PFSK-1 (cell line): Measurements from ENCODE around the gene LRRC8C.

Source experiments
- FOXP2 ChIP-seq: optimal IDR thresholded peaks from 2 replicates; pipeline ENCODE3; 2011; ENCODE audit warnings: borderline replicate concordance, control low read depth, inconsistent platforms; ENCODE audit not compliant: insufficient read depth; ENCODE audit errors: extremely low read length, extremely low read depth
- POLR2AphosphoS5 ChIP-seq: IDR thresholded peaks from 2 replicates; pipeline ENCODE4 v1.6.1; 2012; ENCODE audit warnings: low read depth, mild to moderate bottlenecking, control low read depth, low read length, moderate library complexity
- SIN3A ChIP-seq: IDR thresholded peaks from 2 replicates; pipeline ENCODE4 v1.6.1; 2012; ENCODE audit warnings: mild to moderate bottlenecking, low read length, moderate library complexity, borderline replicate concordance; ENCODE audit not compliant: insufficient read depth
- TAF1 ChIP-seq: IDR thresholded peaks from 2 replicates; pipeline ENCODE4 v1.6.1; 2012; ENCODE audit warnings: low read length, control low read depth, borderline replicate concordance; ENCODE audit not compliant: insufficient read depth
- TF ChIP-seq, protein P1 (sequence below), 2 experiments: IDR thresholded peaks; 2 replicates each; pipeline versions ENCODE4 v1.6.1 to v1.8.0; 2011 to 2012; ENCODE audit warnings: low read depth in 2 of 2, low read length in 2 of 2, control low read depth in 1 of 2, inconsistent platforms in 1 of 2, mild to moderate bottlenecking in 1 of 2, moderate library complexity in 1 of 2; ENCODE audit not compliant: insufficient read depth in 1 of 2

GRCh38 chr1:89690595-89690994 is 57.7 kb downstream of the LRRC8C start:
- TF ChIP-seq SIN3A (no peak), TAF1 (no peak), POLR2AphosphoS5 (no peak), FOXP2 (no peak)
- TF ChIP-seq, protein P1, sequence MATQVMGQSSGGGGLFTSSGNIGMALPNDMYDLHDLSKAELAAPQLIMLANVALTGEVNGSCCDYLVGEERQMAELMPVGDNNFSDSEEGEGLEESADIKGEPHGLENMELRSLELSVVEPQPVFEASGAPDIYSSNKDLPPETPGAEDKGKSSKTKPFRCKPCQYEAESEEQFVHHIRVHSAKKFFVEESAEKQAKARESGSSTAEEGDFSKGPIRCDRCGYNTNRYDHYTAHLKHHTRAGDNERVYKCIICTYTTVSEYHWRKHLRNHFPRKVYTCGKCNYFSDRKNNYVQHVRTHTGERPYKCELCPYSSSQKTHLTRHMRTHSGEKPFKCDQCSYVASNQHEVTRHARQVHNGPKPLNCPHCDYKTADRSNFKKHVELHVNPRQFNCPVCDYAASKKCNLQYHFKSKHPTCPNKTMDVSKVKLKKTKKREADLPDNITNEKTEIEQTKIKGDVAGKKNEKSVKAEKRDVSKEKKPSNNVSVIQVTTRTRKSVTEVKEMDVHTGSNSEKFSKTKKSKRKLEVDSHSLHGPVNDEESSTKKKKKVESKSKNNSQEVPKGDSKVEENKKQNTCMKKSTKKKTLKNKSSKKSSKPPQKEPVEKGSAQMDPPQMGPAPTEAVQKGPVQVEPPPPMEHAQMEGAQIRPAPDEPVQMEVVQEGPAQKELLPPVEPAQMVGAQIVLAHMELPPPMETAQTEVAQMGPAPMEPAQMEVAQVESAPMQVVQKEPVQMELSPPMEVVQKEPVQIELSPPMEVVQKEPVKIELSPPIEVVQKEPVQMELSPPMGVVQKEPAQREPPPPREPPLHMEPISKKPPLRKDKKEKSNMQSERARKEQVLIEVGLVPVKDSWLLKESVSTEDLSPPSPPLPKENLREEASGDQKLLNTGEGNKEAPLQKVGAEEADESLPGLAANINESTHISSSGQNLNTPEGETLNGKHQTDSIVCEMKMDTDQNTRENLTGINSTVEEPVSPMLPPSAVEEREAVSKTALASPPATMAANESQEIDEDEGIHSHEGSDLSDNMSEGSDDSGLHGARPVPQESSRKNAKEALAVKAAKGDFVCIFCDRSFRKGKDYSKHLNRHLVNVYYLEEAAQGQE (IDR thresholded peaks at IDR 0.05; ENCODE audit: insufficient read depth in 1 of 2, low read depth in 2 of 2, low read length in 2 of 2), result no peak
